GM12892 (cell line): ENCODE data around the gene DCLK2.

Experiments
- POLR2A ChIP-seq: IDR thresholded peaks from 2 replicates; pipeline ENCODE4 v1.6.1; 2011; ENCODE audit warnings: low read depth, low read length, control low read depth
- POLR2AphosphoS5 ChIP-seq: IDR thresholded peaks from 2 replicates; pipeline ENCODE4 v1.6.1; 2011; ENCODE audit warnings: low read depth, low read length, control low read depth
- TAF1 ChIP-seq: IDR thresholded peaks from 2 replicates; pipeline ENCODE4 v1.6.1; 2011; ENCODE audit warnings: low read depth, mild to moderate bottlenecking, control low read depth, low read length, borderline replicate concordance

DNA sequence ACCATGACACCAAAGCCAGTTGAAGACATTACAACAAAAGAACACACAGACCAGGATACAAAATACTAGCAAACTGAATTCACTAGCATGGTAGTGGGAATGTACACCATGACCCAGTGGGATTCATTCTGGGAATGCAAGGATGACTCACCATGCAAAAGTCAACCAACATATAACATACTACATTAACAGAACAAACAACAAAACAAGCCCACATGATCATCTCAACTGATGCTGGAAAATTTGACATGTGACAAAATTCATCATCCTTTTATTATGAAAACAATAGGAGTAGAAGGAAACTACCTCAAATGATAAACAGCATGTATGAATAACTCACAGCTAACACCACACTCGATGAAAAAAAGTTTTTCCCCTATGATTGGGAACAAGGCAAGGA lies 190.2 kb downstream of the DCLK2 start:
- no peak for TF ChIP-seq POLR2AphosphoS5
- TF ChIP-seq POLR2A = no peak
- no peak for TF ChIP-seq TAF1
